HCEC 1CT (cell line): ENCODE measurements around the gene CACNB3.

Source experiments
- DNase-seq: peaks from one replicate; pipeline ENCODE4 v3.0.0-alpha.2; 2017

Gene CACNB3

GRCh38 chr12:48817873-48818830 lies at the start of gene CACNB3:
Gene CACNB3 (plus strand): TSS chr12:48818496. CDS start chr12:48818930, 434 bp downstream.
- peak; percentile 47 for DNase-seq

- DNase-seq = no peak
Measured at GRCh38 chr12:48768736-48769135, 49.6 kb upstream of the CACNB3 start.

GRCh38 chr12:48770756-48771155 lies 47.5 kb upstream of the CACNB3 start:
- no peak for DNase-seq

- DNase-seq = no peak
Measured at GRCh38 chr12:48771588-48772112, 46.6 kb upstream of the CACNB3 start.

- no peak for DNase-seq
Measured at GRCh38 chr12:48773686-48774085, 44.6 kb upstream of the CACNB3 start.

GRCh38 chr12:48774516-48774915 lies 43.8 kb upstream of the CACNB3 start:
- DNase-seq = no peak

- no peak for DNase-seq
Measured at GRCh38 chr12:48775299-48775698, 43.0 kb upstream of the CACNB3 start.

- DNase-seq = no peak
Measured at GRCh38 chr12:48775991-48776649, 42.2 kb upstream of the CACNB3 start.

GRCh38 chr12:48776956-48777355 lies 41.3 kb upstream of the CACNB3 start:
- no peak for DNase-seq

- DNase-seq = no peak
Measured at GRCh38 chr12:48777501-48778400, 40.5 kb upstream of the CACNB3 start.

GRCh38 chr12:48779869-48780268 lies 38.4 kb upstream of the CACNB3 start:
- peak; percentile 13 for DNase-seq

GRCh38 chr12:48780381-48781025 lies 37.8 kb upstream of the CACNB3 start:
- no peak for DNase-seq

- DNase-seq = no peak
Measured at GRCh38 chr12:48781750-48782456, 36.4 kb upstream of the CACNB3 start.

- DNase-seq = no peak
Measured at GRCh38 chr12:48782457-48783395, 35.6 kb upstream of the CACNB3 start.

GRCh38 chr12:48783432-48783831 lies 34.9 kb upstream of the CACNB3 start:
- DNase-seq = no peak

- no peak for DNase-seq
Measured at GRCh38 chr12:48786591-48787544, 31.4 kb upstream of the CACNB3 start.

- DNase-seq = no peak
Measured at GRCh38 chr12:48787791-48788523, 30.3 kb upstream of the CACNB3 start.

GRCh38 chr12:48788524-48788853 lies 29.8 kb upstream of the CACNB3 start:
- DNase-seq = no peak
